Subcutaneous adipose tissue (tissue), 4 donors: ENCODE results near the gene NT5C1A. TPM values are rescaled to one million over a fixed set of nuclear protein-coding genes. Genes with fewer than 3 reads are reported as not detected.

Source experiments
- total RNA-seq, 4 donors: library from RNA; depleted of rRNA; stranded (reverse); fragments of >200 nt; gene quantifications; one replicate each; pipeline ENCODE4 v1.1.0, GENCODE V29; 2016
- TF ChIP-seq, protein P1 (sequence below): fragments of 450-650 bp; IDR thresholded peaks from one replicate; pipeline ENCODE4 v1.5.1; 2016; ENCODE audit warnings: low read depth, mild to moderate bottlenecking, control low read depth, antibody characterized with exemption, moderate library complexity

NT5C1A gene
- total RNA-seq, 4 donors from 2014 or later = not detected

DNA sequence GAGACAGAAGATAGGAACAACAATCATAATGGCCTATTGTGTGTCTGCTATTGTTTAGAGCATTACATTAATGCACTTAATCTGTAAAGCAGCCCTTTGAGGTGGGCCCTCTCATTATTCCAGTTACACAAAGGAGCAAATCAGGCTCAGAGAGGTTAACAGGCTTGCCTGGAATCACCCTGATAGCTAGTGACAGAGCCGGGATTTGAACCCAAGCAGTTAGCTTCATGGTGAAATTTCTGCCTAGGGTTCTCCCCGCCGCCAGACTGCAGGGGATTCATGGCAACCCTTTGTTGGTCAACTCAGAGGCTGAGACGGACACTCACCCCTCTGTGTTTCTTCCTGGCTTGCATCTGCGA lies 39.6 kb downstream of the NT5C1A start:
- TF ChIP-seq, protein P1, sequence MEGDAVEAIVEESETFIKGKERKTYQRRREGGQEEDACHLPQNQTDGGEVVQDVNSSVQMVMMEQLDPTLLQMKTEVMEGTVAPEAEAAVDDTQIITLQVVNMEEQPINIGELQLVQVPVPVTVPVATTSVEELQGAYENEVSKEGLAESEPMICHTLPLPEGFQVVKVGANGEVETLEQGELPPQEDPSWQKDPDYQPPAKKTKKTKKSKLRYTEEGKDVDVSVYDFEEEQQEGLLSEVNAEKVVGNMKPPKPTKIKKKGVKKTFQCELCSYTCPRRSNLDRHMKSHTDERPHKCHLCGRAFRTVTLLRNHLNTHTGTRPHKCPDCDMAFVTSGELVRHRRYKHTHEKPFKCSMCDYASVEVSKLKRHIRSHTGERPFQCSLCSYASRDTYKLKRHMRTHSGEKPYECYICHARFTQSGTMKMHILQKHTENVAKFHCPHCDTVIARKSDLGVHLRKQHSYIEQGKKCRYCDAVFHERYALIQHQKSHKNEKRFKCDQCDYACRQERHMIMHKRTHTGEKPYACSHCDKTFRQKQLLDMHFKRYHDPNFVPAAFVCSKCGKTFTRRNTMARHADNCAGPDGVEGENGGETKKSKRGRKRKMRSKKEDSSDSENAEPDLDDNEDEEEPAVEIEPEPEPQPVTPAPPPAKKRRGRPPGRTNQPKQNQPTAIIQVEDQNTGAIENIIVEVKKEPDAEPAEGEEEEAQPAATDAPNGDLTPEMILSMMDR = no peak

DNA sequence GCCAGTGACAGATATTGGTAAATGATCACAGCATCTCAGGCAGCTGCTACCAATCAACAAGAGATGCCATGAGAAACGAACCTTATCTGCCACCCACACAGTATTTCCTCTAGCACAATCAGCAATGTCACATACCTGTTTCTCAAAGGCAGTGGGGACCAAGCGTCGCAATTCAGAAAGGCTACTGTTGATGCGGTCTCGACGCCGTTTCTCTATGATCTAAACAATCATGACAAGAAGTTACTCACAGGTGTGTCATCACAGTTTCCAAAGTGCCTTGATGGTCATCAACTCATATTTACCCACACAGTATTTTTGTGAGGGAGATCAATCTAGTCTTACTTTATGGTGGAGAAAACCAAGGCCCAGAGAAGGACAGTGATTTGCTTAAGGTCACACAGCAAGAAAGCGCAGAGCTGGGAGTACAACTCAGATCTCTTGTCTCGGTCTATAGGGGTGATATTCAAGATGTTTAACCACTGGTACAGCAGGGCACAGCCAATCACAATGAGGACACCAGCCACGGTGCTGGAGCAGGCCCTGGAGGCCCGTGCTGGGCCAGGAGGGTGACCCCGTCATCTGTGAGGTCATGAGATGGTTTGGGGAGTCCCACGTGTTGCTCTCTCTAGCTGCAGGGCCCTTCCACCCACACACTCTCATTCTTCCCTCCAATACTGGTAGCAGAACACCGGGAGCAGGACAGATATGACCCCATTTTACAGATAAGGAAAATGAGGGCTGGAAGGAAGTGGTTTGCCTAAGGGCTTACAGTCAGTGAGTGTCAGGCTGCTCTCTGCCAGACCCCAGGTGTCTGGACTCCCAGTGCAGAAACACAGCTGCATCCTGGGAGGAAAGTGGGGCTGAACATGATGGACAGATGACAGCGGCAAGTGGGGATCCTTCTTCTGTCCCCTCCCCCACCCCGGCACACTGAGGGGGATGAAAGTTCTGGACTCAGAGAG lies 40.3 kb downstream of the NT5C1A start:
- TF ChIP-seq, protein P1 = no peak

DNA sequence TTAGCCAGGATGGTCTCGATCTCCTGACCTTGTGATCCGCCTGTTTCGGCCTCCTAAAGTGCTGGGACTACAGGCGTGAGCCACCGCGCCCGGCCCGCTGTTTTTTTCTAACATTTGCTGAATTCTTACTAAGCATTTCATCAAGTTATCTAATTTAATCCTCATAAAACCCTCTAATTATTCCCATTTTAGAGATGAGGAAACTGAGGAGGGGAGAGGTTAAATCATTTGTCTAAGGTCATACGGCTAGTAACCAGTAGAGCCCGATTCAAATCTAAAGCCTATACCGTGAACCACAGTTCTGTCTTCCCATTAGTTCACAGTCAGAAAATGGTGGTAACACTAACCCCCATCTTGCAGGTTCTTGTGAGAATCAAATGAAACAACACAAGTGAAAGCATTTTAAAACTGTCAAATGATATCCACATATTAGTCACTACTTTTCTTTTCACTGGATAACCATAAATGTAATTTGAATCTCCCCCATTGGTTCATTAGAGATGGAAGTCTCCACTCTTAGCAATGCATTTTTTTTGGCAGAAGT lies 43.0 kb downstream of the NT5C1A start:
- TF ChIP-seq, protein P1 = no peak

DNA sequence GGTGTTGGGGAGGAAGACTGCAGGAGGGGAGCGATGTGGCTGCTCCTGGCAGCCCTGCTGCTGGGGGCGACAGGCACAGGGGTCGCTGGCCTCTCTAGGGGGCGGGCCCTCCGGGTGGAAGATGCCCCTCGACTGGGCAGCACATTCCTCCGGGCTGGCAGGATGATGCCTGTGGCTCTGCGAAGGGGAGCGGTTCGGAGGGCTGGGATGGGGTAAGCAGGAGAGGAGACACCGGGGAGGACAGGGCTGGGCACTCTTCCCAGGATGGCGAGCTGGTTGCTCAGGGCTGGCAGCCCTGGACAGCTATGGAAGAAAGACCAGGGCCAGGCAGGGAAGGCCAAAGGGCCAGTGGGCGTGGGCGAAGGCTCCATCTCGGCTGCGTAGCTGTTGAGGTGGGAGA lies 45.3 kb downstream of the NT5C1A start:
- TF ChIP-seq, protein P1 = no peak

DNA sequence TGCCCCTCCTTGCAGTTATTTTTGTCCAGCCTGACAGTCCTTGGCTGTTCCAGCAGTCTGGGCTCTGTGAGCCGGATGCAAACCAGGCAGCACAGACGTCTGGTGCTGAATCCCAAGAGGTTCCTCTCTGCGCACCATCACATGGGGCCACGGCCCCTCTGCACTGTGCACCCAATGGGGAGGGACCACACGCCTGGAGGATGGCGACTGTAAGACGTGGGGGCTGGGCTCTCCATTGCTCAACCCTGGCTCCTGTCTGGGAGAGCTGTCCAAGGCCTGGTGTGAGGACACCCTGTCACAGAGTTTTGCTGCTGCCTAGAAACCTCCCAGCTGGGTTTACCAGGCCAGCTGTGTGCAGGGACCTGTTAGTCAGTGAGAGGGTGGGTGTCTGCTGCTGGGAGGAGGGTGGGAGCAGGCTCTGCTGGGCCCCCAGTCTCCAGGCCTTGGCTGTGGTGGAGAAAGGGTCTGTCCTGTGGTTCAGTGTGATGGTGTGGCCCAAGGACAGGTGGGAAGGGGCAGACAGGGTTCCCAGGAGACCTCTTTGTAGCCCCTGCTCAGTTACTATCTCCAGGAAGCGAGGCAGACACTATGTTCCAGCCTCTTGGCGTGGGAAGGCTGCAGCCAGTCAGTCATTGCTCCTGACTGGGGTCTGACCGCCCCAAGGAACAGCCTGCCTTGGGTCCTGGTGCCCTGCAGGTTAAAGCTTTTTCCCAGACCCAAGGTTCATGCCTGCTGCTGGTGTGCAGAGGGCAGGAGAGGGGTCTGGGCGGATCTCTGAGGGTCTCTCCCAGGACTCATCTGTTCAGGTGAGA lies 46.2 kb downstream of the NT5C1A start:
- TF ChIP-seq, protein P1 = no peak

DNA sequence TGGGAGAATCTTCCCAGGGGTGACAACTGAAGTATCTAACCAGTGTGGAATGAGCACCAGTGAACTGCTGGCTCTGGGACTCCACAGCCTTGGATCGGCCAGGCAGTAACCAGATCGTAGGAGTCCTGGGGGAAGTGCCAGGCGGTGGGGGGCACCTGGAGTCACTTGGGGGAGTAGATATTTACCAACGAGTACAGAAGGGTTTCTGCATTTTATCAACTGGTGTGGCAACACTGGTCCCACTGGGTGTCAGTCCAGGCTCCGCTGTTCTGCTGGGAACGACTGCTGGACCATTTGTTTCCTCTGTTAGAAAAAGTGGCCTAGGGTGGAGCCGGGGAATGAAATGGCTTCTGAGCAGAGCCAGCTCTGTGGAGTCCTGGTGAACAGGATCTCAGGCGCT lies 46.9 kb downstream of the NT5C1A start:
- TF ChIP-seq, protein P1 = no peak

DNA sequence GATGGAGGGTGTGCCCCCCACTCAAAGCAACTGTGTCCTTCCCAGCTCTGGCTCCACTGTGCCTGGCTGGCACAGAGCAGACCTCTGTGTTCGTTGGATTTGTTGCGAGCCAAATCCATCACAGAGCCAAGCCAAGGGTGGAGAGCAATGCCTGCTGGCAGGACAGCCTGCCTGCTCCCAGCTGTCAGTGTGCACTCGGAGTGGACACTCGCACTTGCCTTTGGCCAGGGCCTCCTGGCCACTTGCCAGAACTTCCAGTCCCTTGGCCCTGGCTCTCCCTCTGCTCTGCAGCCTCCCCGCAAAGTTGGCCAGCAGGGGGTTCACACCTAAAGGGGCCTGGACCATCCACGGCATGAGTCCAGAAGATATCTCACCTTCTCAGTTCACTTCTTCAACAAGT lies 48.9 kb downstream of the NT5C1A start:
- TF ChIP-seq, protein P1 = no peak
